Hematopoietic multipotent progenitor cell treated with erythropoietin and hydrocortisone succinate and interleukin-3 and kit ligand, for 4 days (in vitro differentiated cells): ENCODE measurements around the gene STARD7.

Source experiments
- DNase-seq: peaks from one replicate; pipeline ENCODE4 v3.0.0-alpha.2; 2015

The STARD7 gene

GRCh38 chr2:96208143-96209010 lies at the start of gene STARD7:
STARD7 (minus strand) TSS chr2:96208827; CDS start chr2:96208434, 393 bp downstream.
- DNase-seq = peak; percentile 99

GRCh38 chr2:96257744-96258143 lies 49.1 kb upstream of the STARD7 start:
- DNase-seq = peak; percentile 55

GRCh38 chr2:96256611-96257113 lies 48.0 kb upstream of the STARD7 start:
- DNase-seq = peak; percentile 74

GRCh38 chr2:96254571-96254970 lies 45.9 kb upstream of the STARD7 start:
- DNase-seq = no peak

GRCh38 chr2:96253006-96253405 lies 44.4 kb upstream of the STARD7 start:
- no peak for DNase-seq

- no peak for DNase-seq
Observed at GRCh38 chr2:96252526-96252925, 43.9 kb upstream of the STARD7 start.

GRCh38 chr2:96251721-96252292 lies 43.2 kb upstream of the STARD7 start:
- peak; percentile 55 for DNase-seq

GRCh38 chr2:96250188-96250587 lies 41.6 kb upstream of the STARD7 start:
- DNase-seq = no peak

GRCh38 chr2:96249654-96250053 lies 41.0 kb upstream of the STARD7 start:
- DNase-seq = no peak

- no peak for DNase-seq
Observed at GRCh38 chr2:96248624-96249023, 40.0 kb upstream of the STARD7 start.

- no peak for DNase-seq
Observed at GRCh38 chr2:96247896-96248295, 39.3 kb upstream of the STARD7 start.

GRCh38 chr2:96247009-96247408 lies 38.4 kb upstream of the STARD7 start:
- DNase-seq = no peak

- peak; percentile 61 for DNase-seq
Observed at GRCh38 chr2:96245609-96246390, 37.2 kb upstream of the STARD7 start.

- no peak for DNase-seq
Observed at GRCh38 chr2:96243843-96244242, 35.2 kb upstream of the STARD7 start.

- DNase-seq = peak; percentile 87
Observed at GRCh38 chr2:96241900-96242611, 33.4 kb upstream of the STARD7 start.

- no peak for DNase-seq
Observed at GRCh38 chr2:96241227-96241626, 32.6 kb upstream of the STARD7 start.

- no peak for DNase-seq
Observed at GRCh38 chr2:96240341-96241038, 31.9 kb upstream of the STARD7 start.

GRCh38 chr2:96239745-96240264 lies 31.2 kb upstream of the STARD7 start:
- no peak for DNase-seq

- DNase-seq = no peak
Observed at GRCh38 chr2:96239091-96239490, 30.5 kb upstream of the STARD7 start.

GRCh38 chr2:96238266-96238665 lies 29.6 kb upstream of the STARD7 start:
- DNase-seq = no peak

- no peak for DNase-seq
Observed at GRCh38 chr2:96236882-96237281, 28.3 kb upstream of the STARD7 start.

- no peak for DNase-seq
Observed at GRCh38 chr2:96233880-96234316, 25.3 kb upstream of the STARD7 start.
